Smooth muscle cell of the brain vasculature (primary cell): Measurements from ENCODE around the gene COMTD1.

Source experiments
- DNase-seq: peaks from one replicate; pipeline ENCODE4 v3.0.0-alpha.2; 2012; ENCODE audit warnings: low read depth, low spot score

Gene COMTD1

GRCh38 chr10:75235375-75236177, at the start of gene COMTD1:
COMTD1 (minus strand) TSS chr10:75235957; CDS start chr10:75235928, 29 bp downstream.
- DNase-seq, result peak; percentile 70

GRCh38 chr10:75283671-75284470, 48.1 kb upstream of the COMTD1 start:
- DNase-seq, result no peak

DNA sequence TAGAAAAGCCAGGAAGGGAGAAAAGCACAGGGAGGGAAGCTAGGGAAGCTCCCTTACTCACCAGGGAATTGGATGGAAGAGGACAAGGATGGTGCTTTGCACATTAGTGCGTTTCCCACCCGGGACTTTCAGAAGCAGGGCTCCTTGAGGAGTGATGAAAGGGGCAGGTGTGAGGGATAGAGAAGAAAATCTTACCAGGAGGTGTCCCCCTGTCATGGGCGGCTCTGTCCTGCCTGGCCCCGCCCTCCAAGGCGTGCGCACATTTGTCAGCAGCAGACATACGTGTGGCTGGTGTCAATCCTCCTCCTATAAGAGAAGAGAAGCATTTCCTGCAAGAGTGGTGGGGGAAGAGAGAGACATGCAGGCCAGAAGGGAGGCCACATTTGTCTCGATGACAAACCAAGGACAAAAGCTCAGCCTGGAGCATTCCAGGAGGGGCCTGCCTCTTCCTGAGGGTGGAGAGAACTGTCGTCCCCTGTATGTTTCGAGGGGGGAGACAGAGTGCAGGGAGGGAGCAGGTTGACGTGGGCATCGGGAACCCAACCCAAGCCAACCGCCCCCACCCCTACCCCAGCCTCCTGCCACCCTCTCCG, 47.4 kb upstream of the COMTD1 start:
- no peak for DNase-seq

- DNase-seq, result no peak
Observed at GRCh38 chr10:75281974-75282373, 46.2 kb upstream of the COMTD1 start.

- DNase-seq, result no peak
Observed at GRCh38 chr10:75280236-75280635, 44.5 kb upstream of the COMTD1 start.

- no peak for DNase-seq
Observed at GRCh38 chr10:75276069-75276872, 40.5 kb upstream of the COMTD1 start.

DNA sequence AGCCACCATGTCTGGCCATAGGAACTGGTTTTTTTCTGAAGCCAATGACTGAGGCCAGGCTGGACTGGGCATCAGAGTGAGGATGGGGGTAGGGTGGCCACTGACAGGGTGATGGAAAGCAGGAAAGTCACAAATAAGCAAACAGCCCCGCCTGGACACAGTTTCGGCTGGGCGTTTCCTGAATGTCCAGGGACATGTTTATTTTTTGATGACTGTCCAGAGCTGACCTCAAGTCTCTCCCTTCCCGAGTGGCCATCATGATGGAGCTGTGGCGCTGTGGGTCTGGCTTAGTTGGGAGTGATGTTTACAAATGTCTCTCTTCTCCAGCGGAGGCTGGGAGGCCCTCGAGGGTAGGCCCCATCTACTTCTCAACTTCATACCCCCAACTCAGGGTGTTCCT, 37.1 kb upstream of the COMTD1 start:
- no peak for DNase-seq

DNA sequence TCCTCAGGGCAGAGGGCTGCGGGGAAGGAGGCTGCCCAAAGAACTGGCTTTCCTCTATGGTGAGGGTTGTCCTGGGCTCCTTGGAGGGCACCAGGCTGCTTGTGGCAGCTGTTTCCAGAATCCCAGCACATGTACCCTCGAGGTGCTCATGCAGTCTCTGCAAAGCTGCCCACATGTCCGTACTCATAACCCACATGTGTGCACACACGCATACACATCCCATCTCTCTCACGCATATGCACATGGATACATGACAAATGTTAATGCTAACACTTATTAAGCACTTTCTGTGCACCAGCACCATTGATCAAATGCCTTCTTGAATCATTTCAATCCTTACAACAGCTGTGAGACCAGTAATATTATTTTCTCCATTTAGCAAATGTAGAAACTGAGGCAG, 36.3 kb upstream of the COMTD1 start:
- no peak for DNase-seq

GRCh38 chr10:75269605-75270004, 33.8 kb upstream of the COMTD1 start:
- no peak for DNase-seq

DNA sequence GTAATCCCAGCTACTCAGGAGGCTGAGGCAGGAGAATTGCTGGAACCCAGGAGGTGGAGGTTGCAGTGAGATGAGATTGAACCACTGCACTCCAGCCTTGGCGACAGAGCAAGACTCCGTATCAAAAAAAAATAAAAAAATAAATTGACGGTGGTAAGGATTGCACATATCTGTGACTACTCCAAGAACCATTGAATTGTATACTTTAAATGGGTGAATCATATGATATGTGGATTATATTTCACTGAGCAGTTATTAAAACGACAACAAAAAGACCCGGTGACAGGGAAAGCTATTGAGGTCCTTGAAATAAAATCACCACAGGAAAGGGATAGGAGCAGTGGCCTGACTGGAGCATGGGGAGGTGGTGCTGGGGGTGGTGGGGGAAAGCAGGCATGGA, 31.2 kb upstream of the COMTD1 start:
- DNase-seq, result no peak

- no peak for DNase-seq
Observed at GRCh38 chr10:75265856-75266255, 30.1 kb upstream of the COMTD1 start.

GRCh38 chr10:75263806-75264205, 28.0 kb upstream of the COMTD1 start:
- no peak for DNase-seq

- no peak for DNase-seq
Observed at GRCh38 chr10:75261813-75262705, 26.3 kb upstream of the COMTD1 start.

DNA sequence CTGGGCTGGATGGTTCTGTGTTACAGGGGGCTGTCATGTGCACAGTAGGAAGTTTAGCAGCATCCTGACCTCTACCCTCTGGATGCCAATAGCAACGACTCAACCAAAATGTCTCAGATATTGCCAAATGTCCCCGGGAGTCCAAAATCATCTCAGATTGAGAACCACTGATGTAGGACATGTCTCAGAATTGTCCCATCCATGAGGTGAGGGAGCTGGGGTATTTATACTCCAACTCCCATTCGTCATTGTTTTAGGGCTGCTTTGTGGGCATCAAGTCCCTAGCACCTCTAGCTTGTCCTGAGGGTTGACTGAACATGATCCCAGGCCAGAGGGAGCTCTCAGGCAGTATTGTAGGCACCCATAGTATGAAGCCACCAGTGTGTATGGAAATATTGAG, 25.2 kb upstream of the COMTD1 start:
- no peak for DNase-seq

DNA sequence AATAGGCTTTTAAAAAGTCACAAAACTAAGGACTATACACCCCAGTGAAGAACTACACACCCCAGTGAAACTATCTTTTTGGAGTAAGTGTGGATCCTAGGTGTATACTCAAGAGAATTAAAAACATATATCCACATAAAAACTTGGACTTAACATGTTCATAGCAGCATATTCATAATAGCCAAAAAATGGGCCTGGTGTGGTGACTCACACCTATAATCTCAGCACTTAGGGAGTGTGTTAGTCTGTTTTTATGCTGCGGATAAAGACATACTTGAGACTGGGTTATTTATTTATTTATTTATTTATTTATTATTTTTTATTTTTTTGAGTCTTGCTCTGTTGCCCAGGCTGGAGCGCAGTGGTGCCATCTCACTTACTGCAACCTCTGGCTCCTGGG, 19.0 kb upstream of the COMTD1 start:
- DNase-seq, result no peak

- no peak for DNase-seq
Observed at GRCh38 chr10:75253281-75254220, 17.8 kb upstream of the COMTD1 start.

DNA sequence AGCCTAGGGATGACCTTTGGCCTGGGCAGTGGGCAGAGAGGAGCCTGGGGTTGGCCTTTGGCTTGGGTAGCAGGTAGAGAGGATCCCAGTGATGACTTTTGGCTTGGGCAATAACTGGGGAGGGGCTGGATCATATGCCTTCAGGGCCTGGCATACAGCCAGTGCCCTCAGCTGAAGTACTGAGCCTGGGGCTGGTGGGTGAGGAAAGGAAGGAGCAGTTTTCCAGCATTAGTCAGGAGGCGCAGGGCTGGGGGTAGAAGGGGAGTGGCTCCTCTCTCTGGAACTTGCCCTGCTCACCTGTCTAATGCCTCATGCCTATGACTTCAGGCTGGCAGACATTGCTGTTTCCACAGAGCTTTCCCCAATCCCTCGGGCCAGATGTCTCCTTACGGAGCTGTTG, 15.2 kb upstream of the COMTD1 start:
- DNase-seq, result no peak

GRCh38 chr10:75247797-75248196, 12.0 kb upstream of the COMTD1 start:
- DNase-seq, result no peak

DNA sequence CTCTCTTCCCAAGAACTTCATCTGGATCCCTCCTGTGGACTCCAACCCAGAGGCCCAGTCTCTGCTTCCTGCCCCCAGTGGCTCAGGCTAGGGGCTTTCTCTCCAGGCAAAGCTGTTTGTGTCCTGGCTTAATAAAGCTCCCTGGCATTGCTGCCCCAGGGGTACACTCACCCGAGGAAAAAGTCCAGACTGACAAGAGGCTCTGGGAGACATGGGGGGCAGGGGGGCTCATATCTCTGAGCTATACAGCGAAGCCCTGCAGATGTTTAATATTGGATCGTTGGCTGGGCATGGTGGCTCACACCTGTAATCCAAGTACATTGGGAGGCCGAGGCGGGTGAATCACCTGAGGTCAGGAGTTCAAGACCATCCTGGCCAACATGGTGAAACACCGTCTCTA, 10.7 kb upstream of the COMTD1 start:
- no peak for DNase-seq
